Mesodermal cell (in vitro differentiated cells): ENCODE data around the gene JPH2.

ENCODE experiments used
- H3K27ac ChIP-seq: 2 replicates; pipeline ENCODE4 v1.7.0; 2013; ENCODE audit warnings: mild to moderate bottlenecking, low read depth, low read length, moderate library complexity; ENCODE audit not compliant: severe bottlenecking
- H3K36me3 ChIP-seq: 2 replicates; pipeline ENCODE4 v1.7.1; 2013; ENCODE audit warnings: mild to moderate bottlenecking, low read length, moderate library complexity; ENCODE audit not compliant: control insufficient read depth, insufficient read depth
- H3K4me1 ChIP-seq: one replicate; pipeline ENCODE4 v1.7.1; 2013; ENCODE audit warnings: mild to moderate bottlenecking, low read length; ENCODE audit not compliant: insufficient read depth, control insufficient read depth, poor library complexity, severe bottlenecking
- H3K4me3 ChIP-seq: 2 replicates; pipeline ENCODE4 v1.7.0; 2013; ENCODE audit warnings: low read length, control low read depth, mild to moderate bottlenecking; ENCODE audit not compliant: insufficient read depth, poor library complexity, severe bottlenecking; ENCODE audit errors: extremely low read depth
- H3K9me3 ChIP-seq: 2 replicates; pipeline ENCODE4 v1.7.1; 2013; ENCODE audit warnings: mild to moderate bottlenecking, low read length, moderate library complexity; ENCODE audit not compliant: control insufficient read depth
- WGBS, 2 experiments: methylation state at CpG; one replicate each; pipeline ENCODE4 v1.1.5; 2013; ENCODE audit warnings: missing lambda C conversion rate in 2 of 2; ENCODE audit not compliant: insufficient coverage in 2 of 2; 5-methylcytosine and 5-hydroxymethylcytosine counted together

Gene JPH2

GRCh38 chr20:44112889-44113617 is 73.9 kb downstream of the JPH2 start:
- peaks cover 10% of the 10 kb centered on the region for H3K36me3 ChIP-seq
- WGBS, 2 experiments = 86 to 90% methylated on average over 5 of the region's 7 CpGs

GRCh38 chr20:44112456-44112855 is 74.5 kb downstream of the JPH2 start:
- 94% methylated on average over 5 of the region's 6 CpGs; no CpG with 5 or more reads in 1 of the 2 experiments for WGBS, 2 experiments
- H3K9me3 ChIP-seq = peaks cover 13% of the 10 kb centered on the region
- peaks cover 9% of the 10 kb centered on the region for H3K4me1 ChIP-seq
- H3K4me3 ChIP-seq = no peak overlapping the region
- peaks cover 10% of the 10 kb centered on the region for H3K36me3 ChIP-seq
- no peak overlapping the region for H3K27ac ChIP-seq

More at GRCh38 chr20:44112889-44113617, 73.9 kb downstream of the JPH2 start:
- Histone ChIP-seq H3K4me3 (no peak overlapping the region), H3K9me3 (peaks cover 7% of the 10 kb centered on the region), H3K27ac (no peak overlapping the region), H3K4me1 (peaks cover 9% of the 10 kb centered on the region)

- Histone ChIP-seq H3K4me1 (peaks cover 5% of the 10 kb centered on the region), H3K9me3 (peaks cover 13% of the 10 kb centered on the region), H3K36me3 (peaks cover 10% of the 10 kb centered on the region), H3K27ac (no peak overlapping the region), H3K4me3 (no peak overlapping the region)
- WGBS, 2 experiments = 72 to 85% methylated on average over 5 to 6 of the region's 6 CpGs
Measured at GRCh38 chr20:44111712-44112335, 75.2 kb downstream of the JPH2 start.

- peaks cover 10% of the 10 kb centered on the region for H3K36me3 ChIP-seq
- no peak overlapping the region for H3K27ac ChIP-seq
- WGBS, 2 experiments = 91 to 98% methylated on average over 6 to 9 of the region's 9 CpGs
- H3K4me3 ChIP-seq = no peak overlapping the region
- peaks cover 13% of the 10 kb centered on the region for H3K9me3 ChIP-seq
- peaks cover 5% of the 10 kb centered on the region for H3K4me1 ChIP-seq
Measured at GRCh38 chr20:44110816-44111568, 76.0 kb downstream of the JPH2 start.

- H3K27ac ChIP-seq = no peak overlapping the region
- WGBS, 2 experiments = 81% methylated on average over 2 to 4 of the region's 5 CpGs
Measured at GRCh38 chr20:44109951-44110361, 77.0 kb downstream of the JPH2 start.

GRCh38 chr20:44106615-44107014 is 80.4 kb downstream of the JPH2 start:
- Histone ChIP-seq H3K9me3 (peaks cover 13% of the 10 kb centered on the region), H3K27ac (no peak overlapping the region), H3K4me1 (peaks cover 2% of the 10 kb centered on the region), H3K36me3 (no peaks in the 10 kb centered on the region), H3K4me3 (no peak overlapping the region)
- no CpG with 5 or more reads among the region's 5 CpGs for WGBS, 2 experiments

More at GRCh38 chr20:44109951-44110361, 77.0 kb downstream of the JPH2 start:
- H3K36me3 ChIP-seq = peaks cover 10% of the 10 kb centered on the region
- H3K4me1 ChIP-seq = peaks cover 5% of the 10 kb centered on the region
- H3K4me3 ChIP-seq = no peak overlapping the region
- H3K9me3 ChIP-seq = peaks cover 13% of the 10 kb centered on the region

- H3K9me3 ChIP-seq = peaks cover 13% of the 10 kb centered on the region
- 81 to 88% methylated on average over 3 of the region's 7 CpGs for WGBS, 2 experiments
Measured at GRCh38 chr20:44104798-44105517, 82.0 kb downstream of the JPH2 start.

GRCh38 chr20:44102582-44102981 is 84.4 kb downstream of the JPH2 start:
- H3K9me3 ChIP-seq = peaks cover 2% of the 10 kb centered on the region
- no peak overlapping the region for H3K4me3 ChIP-seq
- no CpG with 5 or more reads among the region's 1 CpG for WGBS, 2 experiments
- no peak overlapping the region for H3K27ac ChIP-seq
- no peaks in the 10 kb centered on the region for H3K4me1 ChIP-seq
- H3K36me3 ChIP-seq = no peaks in the 10 kb centered on the region

More at GRCh38 chr20:44104798-44105517, 82.0 kb downstream of the JPH2 start:
- Histone ChIP-seq H3K36me3 (no peaks in the 10 kb centered on the region), H3K4me1 (no peaks in the 10 kb centered on the region), H3K4me3 (no peak overlapping the region), H3K27ac (no peak overlapping the region)

GRCh38 chr20:44099832-44100231 is 87.2 kb downstream of the JPH2 start:
- no peaks in the 10 kb centered on the region for H3K4me1 ChIP-seq
- H3K27ac ChIP-seq = no peak overlapping the region
- 87 to 92% methylated on average over 3 of the region's 7 CpGs for WGBS, 2 experiments
- H3K4me3 ChIP-seq = no peak overlapping the region
- no peaks in the 10 kb centered on the region for H3K9me3 ChIP-seq
- no peaks in the 10 kb centered on the region for H3K36me3 ChIP-seq

- Histone ChIP-seq H3K4me1 (no peaks in the 10 kb centered on the region), H3K27ac (no peak overlapping the region), H3K36me3 (no peaks in the 10 kb centered on the region), H3K9me3 (no peaks in the 10 kb centered on the region), H3K4me3 (no peak overlapping the region)
- WGBS, 2 experiments = 90 to 98% methylated on average over 2 to 5 of the region's 5 CpGs
Measured at GRCh38 chr20:44098657-44099056, 88.3 kb downstream of the JPH2 start.
